CD4-positive, alpha-beta T cell (primary cell): ENCODE results near the gene LRRFIP2. TPM values are rescaled to one million over a fixed set of nuclear protein-coding genes. Genes with fewer than 3 reads are reported as not detected.

Experiments used
- ATAC-seq: fragments of 200-7000 bp; cut with Tn5 transposase; one replicate; pipeline ENCODE4 v1.10.0; 2022; ENCODE audit warnings: mild to moderate bottlenecking; ENCODE audit not compliant: poor library complexity
- CTCF ChIA-PET: fragments of 350-600 bp; sonication (Branson Sonifier 250); formaldehyde crosslinking; loops from one replicate; lab custom pipeline; 2021; ENCODE audit warnings: antibody characterized with exemption, inconsistent platforms; lab: Charles Lee
- POLR2A ChIA-PET: fragments of 350-600 bp; sonication (Branson Sonifier 250); formaldehyde crosslinking; loops from one replicate; lab custom pipeline; 2021; ENCODE audit warnings: antibody characterized with exemption, inconsistent platforms; lab: Charles Lee
- DNase-seq, 14 experiments: peaks; one replicate each; pipeline ENCODE4 v3.0.0-alpha.2; 2013 to 2020; ENCODE audit warnings: mixed read lengths in 2 of 14
- H3K27ac ChIP-seq, 2 donors: one replicate each; pipeline versions ENCODE4 v1.5.1 to v1.7.0; 2013; ENCODE audit warnings: low read length in 2 of 2, low read depth in 1 of 2, mild to moderate bottlenecking in 1 of 2
- H3K27me3 ChIP-seq, 2 experiments: 1 replicate in 1 of 2; 2 replicates in 1 of 2; pipeline versions ENCODE4 v1.6.1 to v1.7.0; 2013; ENCODE audit warnings: low read length in 2 of 2, control low read depth in 1 of 2, mild to moderate bottlenecking in 1 of 2, moderate library complexity in 1 of 2; ENCODE audit not compliant: insufficient read depth in 2 of 2, control insufficient read depth in 1 of 2
- H3K36me3 ChIP-seq: one replicate; pipeline ENCODE4 v1.6.1; 2013; ENCODE audit warnings: low read length, control low read depth; ENCODE audit not compliant: insufficient read depth
- H3K4me1 ChIP-seq: one replicate; pipeline ENCODE4 v1.6.1; 2013; ENCODE audit warnings: low read length, control low read depth; ENCODE audit not compliant: insufficient read depth
- H3K4me3 ChIP-seq: one replicate; pipeline ENCODE4 v1.5.1; 2013; ENCODE audit warnings: mild to moderate bottlenecking, low read length, moderate library complexity
- H3K9me3 ChIP-seq, 2 experiments: 1 replicate in 1 of 2; 2 replicates in 1 of 2; pipeline versions ENCODE4 v1.6.1 to v1.7.0; 2013; ENCODE audit warnings: low read length in 2 of 2, mild to moderate bottlenecking in 2 of 2, control low read depth in 1 of 2, moderate library complexity in 1 of 2; ENCODE audit not compliant: control insufficient read depth in 1 of 2, insufficient read depth in 1 of 2
- H3K27ac Mint-ChIP-seq: one replicate; pipeline ENCODE4 v1.8.0; 2020; ENCODE audit warnings: mixed read lengths
- H3K27me3 Mint-ChIP-seq: one replicate; pipeline ENCODE4 v1.8.0; 2021; ENCODE audit warnings: mixed read lengths
- H3K36me3 Mint-ChIP-seq: one replicate; pipeline ENCODE4 v1.8.0; 2021; ENCODE audit warnings: low read depth, mixed read lengths
- H3K4me1 Mint-ChIP-seq: one replicate; pipeline ENCODE4 v1.8.0; 2021; ENCODE audit warnings: low read depth, mixed read lengths
- H3K4me3 Mint-ChIP-seq: one replicate; pipeline ENCODE4 v1.8.0; 2020; ENCODE audit warnings: mild to moderate bottlenecking, mixed read lengths
- H3K9me3 Mint-ChIP-seq: one replicate; pipeline ENCODE4 v1.8.0; 2020; ENCODE audit warnings: mixed read lengths
- CTCF ChIP-seq: fragments of 200-600 bp; IDR thresholded peaks from one replicate; pipeline ENCODE4 v1.8.0; 2022; ENCODE audit warnings: antibody characterized with exemption, mild to moderate bottlenecking
- intact Hi-C, 2 experiments: fragments of 100-400 bp; cut with DNase I in 1 of 2; cut with micrococcal nuclease in 1 of 2; formaldehyde crosslinking; loops; one replicate each; pipeline versions ENCODE4 v1.15.1 to v1.9.0; 2023 to 2025; cut with DNase I, micrococcal nuclease
- total RNA-seq, 174 experiments: library from RNA in 2 of 174; stranded (reverse) in 2 of 174; gene quantifications; one replicate each; pipeline ENCODE4 v1.2.3 and lab custom pipeline; 2021 to 2026

Gene LRRFIP2
- total RNA-seq, 2 experiments from 2014 or later: 34.2 to 34.8 TPM

DNA sequence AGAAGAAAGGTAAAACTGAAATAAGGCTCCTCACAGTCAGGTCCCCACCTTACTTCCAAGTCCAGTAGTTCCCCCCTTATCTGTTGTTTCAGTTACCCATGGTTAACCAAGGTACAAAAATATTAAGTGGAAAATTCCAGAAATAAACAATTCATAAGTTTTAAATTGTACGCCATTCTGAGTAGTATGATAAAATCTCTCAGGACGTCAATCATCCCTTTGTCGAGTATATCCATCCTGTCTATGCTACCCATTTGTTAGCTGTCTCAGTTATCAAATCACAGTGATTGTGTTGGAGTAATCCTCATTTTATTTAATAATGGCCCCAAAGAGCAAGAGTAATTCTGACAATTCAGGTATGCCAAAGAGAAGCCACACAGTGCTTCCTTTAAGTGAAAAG is 43.9 kb downstream of the LRRFIP2 start:
- H3K27me3 ChIP-seq: no peaks in the 10 kb centered on the region
- no peak overlapping the region for H3K27ac ChIP-seq
- H3K9me3 Mint-ChIP-seq: no peaks in the 10 kb centered on the region
- no peak for ATAC-seq
- no peak overlapping the region for H3K27ac Mint-ChIP-seq
- H3K4me3 Mint-ChIP-seq: no peak overlapping the region
- no peak overlapping the region for H3K4me3 ChIP-seq
- H3K4me1 ChIP-seq: no peaks in the 10 kb centered on the region
- CTCF ChIA-PET: no interaction called here
- no peaks in the 10 kb centered on the region for H3K9me3 ChIP-seq
- H3K27me3 Mint-ChIP-seq: no peaks in the 10 kb centered on the region
- POLR2A ChIA-PET: no interaction called here
- H3K36me3 ChIP-seq: no peaks in the 10 kb centered on the region
- TF ChIP-seq CTCF: no peak
- intact Hi-C loops: no loop called here
- peaks cover 8% of the 10 kb centered on the region for H3K4me1 Mint-ChIP-seq
- H3K36me3 Mint-ChIP-seq: peaks cover 16% of the 10 kb centered on the region
- DNase-seq: no peak

DNA sequence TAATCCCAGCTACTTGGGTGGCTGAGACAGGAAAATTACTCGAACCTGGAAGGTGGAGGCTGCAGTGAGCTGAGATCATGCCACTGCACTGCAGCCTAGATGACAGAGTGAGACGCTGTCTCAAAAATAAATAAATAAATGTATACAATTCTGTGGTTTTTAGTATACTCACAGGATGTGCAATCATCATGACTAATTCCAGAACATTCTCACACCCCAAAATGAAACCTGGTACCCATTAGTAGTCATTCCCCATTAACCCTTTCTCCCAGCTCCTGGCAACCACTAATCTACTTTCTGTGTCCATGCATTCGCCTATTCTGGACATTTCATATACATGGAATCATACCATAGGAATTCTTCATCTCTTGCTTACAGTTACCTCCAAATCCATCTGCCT is 44.5 kb downstream of the LRRFIP2 start:
- H3K36me3 Mint-ChIP-seq: peaks cover 21% of the 10 kb centered on the region
- ChIA-PET POLR2A (interaction anchor here (0.6 kb wide), 1 partner anchor 161 kb away, joined by 3 read pairs; no protein-coding TSS in a partner anchor), CTCF (no interaction called here)
- H3K27me3 Mint-ChIP-seq: no peaks in the 10 kb centered on the region
- ATAC-seq (no peak), DNase-seq (peak in 3 of 14 experiments; percentile 2 to 22 (median 6))
- H3K4me1 ChIP-seq: no peaks in the 10 kb centered on the region
- no peaks in the 10 kb centered on the region for H3K27me3 ChIP-seq
- no peaks in the 10 kb centered on the region for H3K9me3 ChIP-seq
- no peak overlapping the region for H3K27ac ChIP-seq
- H3K4me3 Mint-ChIP-seq: no peak overlapping the region
- TF ChIP-seq CTCF: no peak
- no peak overlapping the region for H3K4me3 ChIP-seq
- intact Hi-C loops: no loop called here
- H3K4me1 Mint-ChIP-seq: peaks cover 8% of the 10 kb centered on the region
- H3K36me3 ChIP-seq: no peaks in the 10 kb centered on the region
- no peak overlapping the region for H3K27ac Mint-ChIP-seq
- H3K9me3 Mint-ChIP-seq: no peaks in the 10 kb centered on the region

DNA sequence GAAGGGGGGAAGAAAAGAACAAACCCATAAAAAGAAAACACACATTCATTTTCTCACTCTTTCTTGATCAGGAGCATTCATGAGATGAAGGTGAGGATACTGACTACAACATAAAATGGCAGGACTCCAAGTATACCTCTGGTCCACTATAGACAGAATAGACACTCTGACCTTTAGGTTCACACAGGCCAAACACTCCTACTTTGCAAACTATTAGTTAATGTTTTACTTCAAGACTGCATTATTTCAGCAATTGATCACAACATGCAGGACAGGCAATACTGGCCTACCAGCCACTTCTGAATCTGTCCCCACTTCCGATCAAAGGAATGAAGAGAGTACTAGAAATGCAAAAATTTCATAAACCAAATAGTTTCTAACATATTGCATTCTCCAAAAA is 47.0 kb downstream of the LRRFIP2 start:
- Mint-ChIP-seq H3K27ac (no peak overlapping the region), H3K9me3 (no peaks in the 10 kb centered on the region), H3K4me1 (peaks cover 8% of the 10 kb centered on the region), H3K36me3 (peaks cover 38% of the 10 kb centered on the region), H3K27me3 (no peaks in the 10 kb centered on the region), H3K4me3 (no peak overlapping the region)
- no peaks in the 10 kb centered on the region for H3K36me3 ChIP-seq
- TF ChIP-seq CTCF: no peak
- no peaks in the 10 kb centered on the region for H3K4me1 ChIP-seq
- H3K27me3 ChIP-seq: no peaks in the 10 kb centered on the region
- POLR2A ChIA-PET: no interaction called here
- no peak overlapping the region for H3K4me3 ChIP-seq
- ATAC-seq (no peak), DNase-seq (no peak)
- CTCF ChIA-PET: no interaction called here
- H3K27ac ChIP-seq: no peak overlapping the region
- no peaks in the 10 kb centered on the region for H3K9me3 ChIP-seq
- intact Hi-C loops: no loop called here
